ENCODE results near the gene USP25.

USP25 gene

DNA sequence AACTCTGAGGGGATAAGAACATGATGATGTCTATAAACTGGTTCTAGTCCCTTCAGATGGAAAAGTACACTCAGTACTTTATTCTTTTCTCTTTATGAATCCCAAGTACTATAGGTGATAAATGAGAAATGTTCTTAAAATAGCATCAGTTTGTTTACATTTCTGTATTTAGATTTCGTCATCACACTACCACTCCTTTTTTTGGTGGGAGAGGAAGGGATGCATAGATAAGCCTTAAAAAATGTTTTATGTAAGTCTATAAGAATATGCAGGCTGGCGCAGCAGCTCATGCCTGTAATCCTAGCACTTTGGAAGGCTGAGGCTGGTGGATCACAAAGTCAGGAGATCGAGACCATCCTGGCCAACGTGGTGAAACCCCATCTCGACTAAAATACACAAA, 144.8 kb downstream of the USP25 start:
- DNase-seq = no peak

DNA sequence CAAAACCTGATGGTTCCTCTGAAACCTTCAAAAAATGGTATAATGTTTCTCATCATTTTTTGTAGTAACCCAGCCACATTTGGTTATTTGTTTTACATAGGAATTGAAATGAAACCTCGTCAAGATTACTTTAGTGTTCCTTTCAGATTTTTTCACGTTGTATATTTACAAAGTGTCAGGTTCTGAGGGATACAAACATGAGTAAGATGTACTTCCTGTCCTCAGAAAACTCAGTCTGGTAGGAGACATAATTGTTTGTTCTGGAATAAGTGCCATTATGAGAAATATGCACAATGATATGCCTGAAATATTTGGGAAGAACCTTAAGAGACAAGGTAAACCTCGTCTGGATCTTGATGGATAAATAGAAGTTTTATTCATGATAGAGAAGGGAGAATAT, 145.5 kb downstream of the USP25 start:
- no peak for DNase-seq

DNA sequence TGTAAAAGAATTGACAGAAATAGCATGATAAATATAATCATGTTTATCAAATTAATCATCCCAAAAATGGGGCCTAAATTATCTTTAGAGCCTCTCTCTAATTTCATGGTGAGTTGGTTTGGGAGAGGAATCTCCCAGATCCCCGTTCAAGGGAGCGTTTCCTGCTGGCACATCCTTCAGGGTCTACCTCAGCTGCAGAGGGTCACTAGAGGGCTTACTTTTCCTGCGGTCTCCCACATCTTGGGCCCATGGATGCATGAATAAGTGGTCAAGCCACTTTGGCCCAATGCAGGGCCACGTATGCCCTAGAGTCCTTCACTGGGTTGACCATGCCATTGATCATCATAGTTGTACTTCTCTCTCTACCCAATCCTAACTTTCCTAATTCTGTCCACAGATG, 164.1 kb downstream of the USP25 start:
- no peak for DNase-seq

DNA sequence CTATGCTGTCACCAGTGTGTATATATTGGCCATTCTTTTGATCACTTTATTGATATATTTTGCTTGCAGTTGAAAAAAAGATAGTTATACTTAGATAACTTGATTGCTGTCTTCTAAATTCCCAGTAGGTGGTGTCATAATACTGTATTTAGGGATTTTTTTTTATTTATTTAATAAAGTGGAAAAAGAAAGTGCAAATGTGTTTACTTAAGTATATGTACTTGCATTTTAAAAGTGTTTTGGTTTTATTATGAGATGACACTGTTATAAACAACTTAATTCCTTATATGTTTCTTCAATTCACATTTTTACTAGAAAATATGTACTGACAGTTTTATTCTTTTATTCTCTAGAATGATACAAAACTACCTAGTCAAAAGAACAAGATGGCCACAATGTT, 164.8 kb downstream of the USP25 start:
- DNase-seq = no peak

DNA sequence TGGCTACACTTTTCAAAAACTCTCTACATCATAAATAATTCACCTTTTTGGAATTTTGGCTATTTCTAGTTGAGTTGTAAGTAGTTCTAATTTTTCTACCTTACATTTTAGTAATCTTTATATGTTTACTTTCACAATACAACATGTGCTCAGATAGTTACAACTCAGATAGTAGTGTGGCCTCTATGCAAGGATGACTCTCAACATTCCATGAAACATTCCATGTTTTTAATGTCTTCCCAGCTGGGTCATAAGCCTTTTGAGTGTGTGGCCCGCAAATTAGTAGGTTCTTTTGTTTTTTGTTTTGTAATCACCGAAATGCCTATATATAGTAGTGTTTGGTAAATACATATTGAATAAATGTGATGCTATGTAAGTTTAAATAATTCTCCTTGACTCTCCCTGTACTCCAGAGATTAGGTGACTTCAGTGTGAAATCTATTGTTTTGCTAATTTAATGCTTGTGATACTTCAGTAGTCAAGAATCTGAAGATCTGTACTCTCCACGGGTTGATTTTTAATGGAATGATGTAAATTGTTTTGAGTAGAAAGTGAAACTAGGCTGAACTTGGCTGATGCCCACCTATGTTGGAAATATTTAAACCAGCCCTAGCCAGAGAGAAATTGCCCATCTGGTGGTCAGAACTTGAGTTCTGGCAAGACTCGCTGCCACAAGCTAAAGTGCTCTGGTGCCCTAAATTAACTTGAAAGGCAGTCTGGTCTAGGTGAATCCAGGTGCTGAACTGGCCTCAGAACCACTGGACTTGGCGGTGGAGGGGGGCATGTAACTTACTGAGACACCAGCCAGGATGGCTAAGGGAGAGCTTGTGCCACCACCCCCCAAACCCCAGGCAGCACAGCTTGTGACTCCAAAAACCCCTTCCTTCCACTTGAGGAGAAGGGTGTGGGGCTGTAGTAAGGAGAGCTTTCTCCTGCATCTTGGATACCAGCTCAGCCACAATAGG, 165.6 kb downstream of the USP25 start:
- no peak for DNase-seq

DNA sequence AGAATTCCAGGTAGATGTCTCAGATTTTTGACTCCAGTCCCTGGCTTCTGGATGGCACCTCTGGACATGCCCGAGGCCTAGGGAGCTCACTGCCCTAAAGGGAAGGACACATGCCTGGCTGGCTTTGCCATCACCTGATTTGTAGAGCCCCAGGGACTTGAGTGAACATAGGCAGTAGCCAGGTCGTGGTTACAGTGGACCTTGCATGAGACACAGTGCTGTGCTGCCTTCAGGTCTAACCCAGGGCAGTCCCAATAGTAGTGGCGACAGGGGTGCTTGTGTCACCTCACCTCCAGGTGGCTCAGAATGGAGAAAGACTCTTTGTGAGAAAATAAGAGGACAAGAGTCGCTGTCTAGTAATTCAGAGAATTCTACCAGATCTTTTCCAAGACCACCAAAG, 166.7 kb downstream of the USP25 start:
- no peak for DNase-seq

DNA sequence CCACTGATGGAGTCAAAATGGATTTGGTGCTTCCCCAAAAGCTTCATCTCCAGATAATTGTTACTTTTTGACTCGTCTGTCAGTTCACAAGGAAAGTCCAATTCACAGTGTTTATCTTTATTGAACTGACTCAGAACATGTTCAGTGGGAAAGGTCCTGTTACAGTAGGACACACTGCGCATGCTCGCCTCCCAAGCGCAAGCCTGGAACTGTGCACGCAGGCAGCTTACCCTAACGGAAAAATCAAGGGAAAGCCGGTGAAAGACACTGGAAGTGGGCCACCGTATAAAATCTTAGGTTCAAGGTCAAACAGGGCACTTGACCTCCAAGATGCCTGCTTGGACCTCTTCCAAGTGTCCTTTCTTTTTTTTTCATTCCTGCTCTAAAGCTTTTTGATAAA, 174.6 kb downstream of the USP25 start:
- DNase-seq = no peak

DNA sequence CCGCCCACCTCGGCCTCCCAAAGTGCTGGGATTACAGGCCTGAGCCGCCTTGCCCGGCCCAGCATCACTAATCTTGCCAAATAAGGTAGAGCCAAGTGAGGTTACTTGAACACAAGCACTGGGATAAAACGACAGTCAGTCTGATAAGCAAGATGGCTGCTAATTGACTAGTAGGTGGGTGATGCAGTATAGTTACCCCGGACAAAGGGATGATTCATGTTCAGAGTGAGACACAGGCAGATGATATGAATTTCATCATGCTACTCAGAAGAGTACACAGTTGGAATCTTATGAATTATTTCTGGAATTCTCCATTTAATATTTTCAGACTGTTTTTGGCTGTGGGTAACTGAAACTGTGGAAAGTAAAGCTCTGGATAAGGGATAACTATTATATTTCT, 178.4 kb downstream of the USP25 start:
- no peak for DNase-seq

DNA sequence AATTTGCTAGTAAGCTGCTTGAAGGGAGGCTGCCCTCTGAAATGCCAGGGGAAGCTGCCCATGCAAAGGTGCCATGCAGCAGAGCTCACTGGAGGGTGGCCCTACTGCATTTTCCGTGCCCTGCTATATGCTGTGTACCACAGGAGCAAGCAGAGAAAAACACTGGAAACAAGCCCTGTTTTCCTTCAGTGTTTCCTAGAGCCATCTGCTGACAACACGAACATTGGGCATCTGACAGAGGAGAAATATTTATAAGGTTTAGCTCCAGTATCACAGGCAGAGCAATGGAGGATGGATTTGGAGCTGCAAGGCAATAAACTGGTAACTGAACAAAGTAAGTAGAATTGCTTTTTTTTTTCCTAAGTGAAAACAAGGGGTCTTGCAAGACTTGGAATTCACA, 198.4 kb downstream of the USP25 start:
- DNase-seq = no peak

DNA sequence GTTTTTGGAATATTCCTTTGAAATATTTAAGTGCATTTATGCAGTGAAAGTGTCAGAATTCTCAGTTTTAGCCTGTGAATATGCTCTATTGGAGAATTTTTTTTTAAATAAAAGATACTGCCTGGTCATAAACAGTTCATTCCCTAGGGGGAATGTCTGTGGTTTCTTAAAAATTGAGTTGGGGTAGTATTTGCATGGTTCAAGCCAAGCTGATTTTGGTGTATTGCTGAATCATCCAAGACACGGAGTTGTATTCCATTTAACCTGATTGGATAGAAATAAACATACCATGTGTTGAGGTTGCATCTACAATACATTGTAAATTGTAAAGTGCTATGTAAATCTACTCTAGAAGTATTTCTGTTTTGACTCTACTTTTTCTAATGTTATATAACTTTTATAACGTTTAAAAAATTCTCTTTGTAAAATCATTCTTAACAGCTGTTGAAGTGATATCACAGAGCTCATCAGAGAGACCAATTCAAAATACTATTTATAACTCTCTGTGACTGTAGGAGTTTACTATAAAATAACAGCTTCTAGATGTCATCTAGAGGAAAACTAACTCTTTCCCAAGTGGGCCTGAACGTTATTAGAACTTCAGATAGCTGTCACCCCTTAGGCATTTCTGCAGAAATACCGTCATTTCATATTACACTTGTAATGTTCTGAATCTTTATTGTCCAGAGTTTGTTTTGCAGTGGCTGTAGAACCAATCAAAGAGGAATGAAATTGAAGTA, 199.1 kb downstream of the USP25 start:
- DNase-seq = no peak

DNA sequence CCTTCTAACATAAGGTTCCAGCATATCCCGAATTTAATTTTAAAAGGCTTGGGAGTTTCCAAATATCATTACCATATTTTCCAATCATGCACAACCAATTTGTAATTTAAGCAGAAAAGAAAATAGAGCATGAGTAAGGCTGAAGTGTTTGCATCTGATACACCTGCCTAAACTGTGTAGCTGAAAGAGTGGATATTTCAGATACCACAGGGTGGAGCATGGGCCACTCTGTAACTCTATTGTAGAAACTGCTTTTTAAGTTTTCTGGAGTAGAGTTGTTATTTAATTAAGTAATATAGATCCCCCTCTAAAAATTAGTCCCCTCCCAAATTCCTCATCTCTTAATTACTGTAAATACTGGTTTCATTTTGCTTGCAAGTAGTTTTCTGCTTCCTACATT, 199.8 kb downstream of the USP25 start:
- no peak for DNase-seq

Measured in stimulated activated CD4-positive, alpha-beta T cell treated with anti-CD3 and anti-CD28 coated beads, Interleukin-2, amount 100 ng/mL, for 24 hours (primary cell).